ENCODE data around the gene CSNK1G1. TPM values are rescaled to one million over a fixed set of nuclear protein-coding genes. Genes with fewer than 3 reads are reported as not detected.

The CSNK1G1 gene
- total and polyA plus RNA-seq, 2 of the 8 experiments (the other 6 are each of a cell fraction or from before 2014, with no cell fraction given) = 6.0 to 12.9 TPM

DNA sequence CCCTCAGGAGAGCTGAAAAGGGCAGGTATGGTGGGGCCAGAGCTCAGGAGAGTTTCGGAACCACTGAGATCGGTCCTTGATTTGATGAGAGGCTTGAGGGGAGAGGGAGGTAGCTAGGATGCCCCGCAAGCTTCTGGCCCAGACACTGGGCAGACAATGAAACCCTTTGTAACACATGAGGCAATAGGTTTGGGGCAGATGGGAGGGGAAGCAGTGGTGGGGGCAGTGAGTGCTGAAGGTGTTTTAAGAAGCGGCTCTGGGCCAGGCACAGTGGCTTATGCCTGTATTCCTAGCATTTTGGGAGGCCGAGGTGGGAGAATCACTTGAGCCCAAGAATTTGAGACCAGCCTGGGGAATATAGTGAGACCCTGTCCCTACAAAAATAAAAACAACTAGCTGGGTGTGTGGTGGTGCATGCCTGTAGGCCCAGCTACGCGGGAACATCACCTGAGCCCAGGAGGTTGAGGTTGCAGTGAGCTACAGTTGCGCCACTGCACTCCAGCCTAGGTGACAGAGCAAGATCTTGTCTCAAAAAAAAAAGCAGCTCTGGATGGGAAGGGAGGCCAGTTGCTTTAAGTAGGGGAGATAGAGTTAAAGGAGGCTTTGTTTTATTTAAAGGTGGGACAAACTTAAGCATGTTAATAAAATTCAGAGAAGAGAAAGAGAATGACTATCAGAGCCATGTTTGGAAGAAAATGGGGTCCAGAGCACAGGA is 214.0 kb downstream of the CSNK1G1 start:
- Histone ChIP-seq H3K27ac (ENCODE audit: low read depth, low read length) (no peak overlapping the region), H2BK120ac (replicated peaks; ENCODE audit: low read depth, low read length) (no peak overlapping the region), H3K23ac (ENCODE audit: insufficient read length) (no peak overlapping the region), H2BK5ac (ENCODE audit: low read depth, low read length) (no peak overlapping the region), H3K14ac (ENCODE audit: insufficient read length) (no peak overlapping the region), H3K9ac (replicated peaks in 1 of 4; ENCODE audit: extremely low read depth in 1 of 4, low read depth in 3 of 4, low read length in 3 of 4) (no peak overlapping the region), H3K56ac (replicated peaks; ENCODE audit: insufficient read length, low read depth, low read length) (no peak overlapping the region), H4K8ac (ENCODE audit: extremely low read depth, insufficient read depth, low read length) (no peak overlapping the region), H2BK15ac (ENCODE audit: low read length) (no peak overlapping the region), H3K23me2 (ENCODE audit: low read depth, low read length) (no peaks in the 10 kb centered on the region), H3K4ac (replicated peaks; ENCODE audit: insufficient read length, low read depth, low read length) (no peak overlapping the region), H2BK12ac (ENCODE audit: low read depth, low read length) (no peak overlapping the region), H3K79me1 (ENCODE audit: low read depth, low read length) (no peaks in the 10 kb centered on the region), H2AK5ac (ENCODE audit: low read depth, low read length) (no peak overlapping the region), H3K4me3 (ENCODE audit: extremely low read depth in 1 of 4, insufficient read depth in 2 of 4, low read depth in 3 of 4, low read length in 4 of 4) (no peak overlapping the region), H4K5ac (ENCODE audit: insufficient read length, low read depth, low read length) (no peak overlapping the region), H3K36me3 (ENCODE audit: control insufficient read depth in 2 of 4, insufficient read depth in 4 of 4, low read length in 3 of 4) (peaks cover 0 to 6% (median under 1%) of the 10 kb centered on the region in 4 experiments; a peak in 4 of 8 replicates), H3K79me2 (ENCODE audit: control insufficient read depth in 1 of 2, insufficient read depth in 2 of 2, low read length in 2 of 2) (no peaks in the 10 kb centered on the region), H3K4me1 (replicated peaks in 1 of 4; ENCODE audit: control insufficient read depth in 3 of 4, insufficient read depth in 4 of 4, low read length in 3 of 4) (peaks cover 0 to 6% (median 2%) of the 10 kb centered on the region in 4 experiments; a peak in 1 of 7 replicates), H3K18ac (ENCODE audit: extremely low read depth, low read length) (no peak overlapping the region), H2AFZ (ENCODE audit: low read length) (no peak overlapping the region), H3K27me3 (replicated peaks in 1 of 4; ENCODE audit: control insufficient read depth in 3 of 4, extremely low read depth in 1 of 4, insufficient read depth in 3 of 4, low read length in 3 of 4) (no peaks in the 10 kb centered on the region), H4K91ac (replicated peaks; ENCODE audit: insufficient read length, low read length) (no peak overlapping the region), H3K9me3 (ENCODE audit: insufficient read depth in 2 of 2, low read depth in 1 of 2, low read length in 1 of 2) (no peaks in the 10 kb centered on the region), H3K4me2 (ENCODE audit: insufficient read depth in 1 of 2, low read depth in 2 of 2, low read length in 2 of 2) (no peak overlapping the region), H2BK20ac (ENCODE audit: low read length) (no peak overlapping the region), H4K20me1 (replicated peaks in 1 of 2; ENCODE audit: control insufficient read depth in 1 of 2, insufficient read depth in 2 of 2, low read length in 2 of 2) (peaks cover 0 to 3% of the 10 kb centered on the region in 2 experiments)
- FAIRE-seq (no peak), DNase-seq (ENCODE audit: low read depth in 1 of 2, low spot score in 2 of 2) (no peak)
- POLR2A ChIA-PET (ENCODE audit: partially characterized antibody) = interaction anchor here (0.9 kb wide), 1 partner anchor 11 kb away, joined by 5 read pairs; no protein-coding TSS in a partner anchor
- 95% methylated on average over 8 of the region's 8 CpGs; no CpG with 5 or more reads in 1 of the 2 experiments for WGBS, 2 experiments (ENCODE audit: extremely low coverage in 1 of 2, insufficient coverage in 1 of 2, insufficient read length in 1 of 2, insufficient replicate concordance in 2 of 2, low coverage in 1 of 2, low lambda C conversion rate in 2 of 2, missing lambda C conversion rate in 1 of 2)
- CTCF ChIA-PET (ENCODE audit: partially characterized antibody) = interaction anchor here (1.1 to 4.1 kb wide), 4 partner anchors 11 to 32 kb away, joined by 3 to 18 read pairs (median 7); no protein-coding TSS in a partner anchor
- no peak for TF ChIP-seq JUN (IDR thresholded peaks at IDR 0.05; ENCODE audit: low read depth, low read length)
- no peak for TF ChIP-seq JUND (IDR thresholded peaks at IDR 0.05; ENCODE audit: low read length)
- no peak for TF ChIP-seq BACH1 (IDR thresholded peaks at IDR 0.05; ENCODE audit: low read length)
- TF ChIP-seq NRF1 (IDR thresholded peaks at IDR 0.05; ENCODE audit: low read depth, low read length) = no peak
- TF ChIP-seq TAF7 (optimal IDR thresholded peaks at IDR 0.05; ENCODE audit: borderline replicate concordance, low read depth, low read length) = no peak
- no peak for TF ChIP-seq SAP30 (IDR thresholded peaks at IDR 0.05; ENCODE audit: insufficient read depth, insufficient replicate concordance, low read length)
- TF ChIP-seq SUZ12 (IDR thresholded peaks at IDR 0.05; ENCODE audit: low read length) = no peak
- no peak for TF ChIP-seq BRCA1 (IDR thresholded peaks at IDR 0.05; ENCODE audit: low read depth, low read length)
- no peak for TF ChIP-seq POLR2AphosphoS5 (IDR thresholded peaks at IDR 0.05; ENCODE audit: low read depth, low read length)
